C4-2B (cell line): ENCODE results near the gene ZFAND6.

Experiments used
- CTCF ChIP-seq: fragments of 450-650 bp; conservative IDR thresholded peaks from 2 replicates; pipeline ENCODE4 v1.5.1; 2017; ENCODE audit warnings: mild to moderate bottlenecking
- ZFX ChIP-seq: fragments of 450-650 bp; IDR thresholded peaks from 2 replicates; pipeline ENCODE4 v1.6.1; 2017

GRCh38 chr15:80175436-80175835 is 116.0 kb downstream of the ZFAND6 start:
- no peak for TF ChIP-seq CTCF
- no peak for TF ChIP-seq ZFX
